Measurements from ENCODE around the gene NFE2.
"Not testable (repeated sequence)": the region's sequence is repeated elsewhere in the genome, so short reads cannot be mapped to it uniquely, and the experiment has no call there.

NFE2 gene

GRCh38 chr12:54300732-54301427 lies at the start of gene NFE2:
NFE2 (minus strand) TSS chr12:54301015; CDS start chr12:54295248, 5,767 bp downstream.
- DNase-seq (ENCODE audit: low read depth in 2 of 2), result no peak

- no peak for DNase-seq (ENCODE audit: low read depth in 2 of 2)
Observed at GRCh38 chr12:54349679-54350078, 48.9 kb upstream of the NFE2 start.

GRCh38 chr12:54349036-54349435 lies 48.2 kb upstream of the NFE2 start:
- no peak for DNase-seq (ENCODE audit: low read depth in 2 of 2)

- no peak for DNase-seq (ENCODE audit: low read depth in 2 of 2)
Observed at GRCh38 chr12:54341378-54342300, 40.8 kb upstream of the NFE2 start.

GRCh38 chr12:54340846-54341245 lies 40.0 kb upstream of the NFE2 start:
- DNase-seq (ENCODE audit: low read depth in 2 of 2), result no peak

GRCh38 chr12:54338698-54339296 lies 38.0 kb upstream of the NFE2 start:
- DNase-seq (ENCODE audit: low read depth in 2 of 2), result no peak

- DNase-seq (ENCODE audit: low read depth in 2 of 2), result no peak
Observed at GRCh38 chr12:54337854-54338650, 37.2 kb upstream of the NFE2 start.

- DNase-seq (ENCODE audit: low read depth in 2 of 2), result no peak
Observed at GRCh38 chr12:54337280-54337842, 36.5 kb upstream of the NFE2 start.

- DNase-seq (ENCODE audit: low read depth in 2 of 2), result no peak
Observed at GRCh38 chr12:54333420-54334034, 32.7 kb upstream of the NFE2 start.

GRCh38 chr12:54331461-54331860 lies 30.6 kb upstream of the NFE2 start:
- DNase-seq (ENCODE audit: low read depth in 2 of 2), result no peak

- DNase-seq (ENCODE audit: low read depth in 2 of 2), result no peak
Observed at GRCh38 chr12:54330442-54330841, 29.6 kb upstream of the NFE2 start.

GRCh38 chr12:54329759-54330158 lies 28.9 kb upstream of the NFE2 start:
- no peak for DNase-seq (ENCODE audit: low read depth in 2 of 2)

- no peak for DNase-seq (ENCODE audit: low read depth in 2 of 2)
Observed at GRCh38 chr12:54328595-54329337, 28.0 kb upstream of the NFE2 start.

GRCh38 chr12:54325442-54326109 lies 24.8 kb upstream of the NFE2 start:
- DNase-seq (ENCODE audit: low read depth in 2 of 2), result not testable (repeated sequence)

GRCh38 chr12:54324617-54325441 lies 24.0 kb upstream of the NFE2 start, which contains the start of gene COPZ1:
COPZ1 (plus strand) TSS chr12:54325131; CDS start chr12:54325164, 33 bp downstream.
- DNase-seq (ENCODE audit: low read depth in 2 of 2), result peak; percentile 86 to 89

- DNase-seq (ENCODE audit: low read depth in 2 of 2), result no peak
Observed at GRCh38 chr12:54321363-54321762, 20.5 kb upstream of the NFE2 start.

GRCh38 chr12:54312309-54312708 lies 11.5 kb upstream of the NFE2 start:
- not testable (repeated sequence) for DNase-seq (ENCODE audit: low read depth in 2 of 2)

- DNase-seq (ENCODE audit: low read depth in 2 of 2), result no peak
Observed at GRCh38 chr12:54311051-54311450, 10.2 kb upstream of the NFE2 start.

Data from stimulated activated CD8-positive, alpha-beta memory T cell treated with anti-CD3 and anti-CD28 coated beads, Interleukin-2, amount 100 ng/mL, for 48 hours (primary cell).